GM23338 (cell line): ENCODE measurements around the gene SNURF. TPM values are rescaled to one million over a fixed set of nuclear protein-coding genes. Genes with fewer than 3 reads are reported as not detected.

Experiments
- ATAC-seq: fragments of 200-7000 bp; cut with Tn5 transposase; 3 replicates; pipeline ENCODE4 v1.9.1; 2020
- DNase-seq: peaks from one replicate; pipeline ENCODE4 v3.0.0-alpha.2; 2015; ENCODE audit warnings: low spot score
- H2AFZ ChIP-seq: fragments of 200-600 bp; sonication (generic); 2 replicates; pipeline ENCODE4 v1.8.0; 2016; ENCODE audit warnings: antibody characterized with exemption, mild to moderate bottlenecking, moderate library complexity
- H3F3A ChIP-seq: fragments of 200-600 bp; sonication (generic); replicated peaks from 2 replicates; pipeline ENCODE4 v1.8.0; 2017; ENCODE audit warnings: antibody characterized with exemption, mixed run types, low read depth
- H3K27ac ChIP-seq: fragments of 200-600 bp; sonication (generic); 2 replicates; pipeline ENCODE4 v1.6.1; 2016; ENCODE audit warnings: low read depth
- H3K27me3 ChIP-seq: fragments of 200-600 bp; sonication (generic); 2 replicates; pipeline ENCODE4 v1.8.0; 2016; ENCODE audit warnings: mild to moderate bottlenecking, mixed run types, moderate library complexity; ENCODE audit not compliant: insufficient read depth
- H3K36me3 ChIP-seq: fragments of 200-600 bp; sonication (generic); 2 replicates; pipeline ENCODE4 v1.8.0; 2016; ENCODE audit warnings: mild to moderate bottlenecking; ENCODE audit not compliant: insufficient read depth
- H3K4me1 ChIP-seq: fragments of 200-600 bp; sonication (generic); 2 replicates; pipeline ENCODE4 v1.8.0; 2016; ENCODE audit warnings: mild to moderate bottlenecking, moderate library complexity; ENCODE audit not compliant: insufficient read depth
- H3K4me2 ChIP-seq: fragments of 200-600 bp; sonication (generic); 2 replicates; pipeline ENCODE4 v1.7.1; 2017; ENCODE audit warnings: mixed run types
- H3K4me3 ChIP-seq: fragments of 200-600 bp; sonication (generic); 2 replicates; pipeline ENCODE4 v1.6.1; 2016; ENCODE audit warnings: mixed run types
- H3K79me2 ChIP-seq: fragments of 200-600 bp; sonication (generic); replicated peaks from 2 replicates; pipeline ENCODE4 v1.8.0; 2017; ENCODE audit warnings: mild to moderate bottlenecking; ENCODE audit not compliant: insufficient read depth
- H3K9me2 ChIP-seq: fragments of 200-600 bp; sonication (generic); 2 replicates; pipeline ENCODE4 v1.8.0; 2017; ENCODE audit not compliant: insufficient read depth
- H4K20me1 ChIP-seq: fragments of 200-600 bp; sonication (generic); replicated peaks from 2 replicates; pipeline ENCODE4 v1.8.0; 2017; ENCODE audit warnings: mild to moderate bottlenecking; ENCODE audit not compliant: insufficient read depth
- H3K27ac Mint-ChIP-seq: 2 replicates; pipeline ENCODE4 v1.8.0; 2020; ENCODE audit warnings: inconsistent platforms, mild to moderate bottlenecking, moderate library complexity, mixed read lengths
- H3K27me3 Mint-ChIP-seq: 3 replicates; pipeline ENCODE4 v1.8.0; 2022; ENCODE audit warnings: low read depth, mild to moderate bottlenecking, moderate library complexity, mixed read lengths, inconsistent platforms; ENCODE audit not compliant: insufficient read depth, poor library complexity
- H3K36me3 Mint-ChIP-seq: 3 replicates; pipeline ENCODE4 v1.8.0; 2021; ENCODE audit warnings: low read depth, mild to moderate bottlenecking, inconsistent platforms, moderate library complexity, mixed read lengths
- H3K4me1 Mint-ChIP-seq: 3 replicates; pipeline ENCODE4 v1.8.0; 2020; ENCODE audit warnings: mild to moderate bottlenecking, inconsistent platforms, mixed read lengths
- H3K4me3 Mint-ChIP-seq: 3 replicates; pipeline ENCODE4 v1.8.0; 2021; ENCODE audit warnings: moderate library complexity, mild to moderate bottlenecking, inconsistent platforms, mixed read lengths
- H3K9me3 Mint-ChIP-seq: 3 replicates; pipeline ENCODE4 v1.8.0; 2020; ENCODE audit warnings: moderate library complexity, mild to moderate bottlenecking, inconsistent platforms, mixed read lengths
- CREB1 ChIP-seq: fragments of 250-450 bp; sonication (Bioruptor Pico); IDR thresholded peaks from 2 replicates; pipeline ENCODE4 v1.5.0; 2020; ENCODE audit warnings: low read depth, mild to moderate bottlenecking, moderate library complexity
- CTCF ChIP-seq, 2 experiments: fragments of 200-600 bp in 1 of 2; sonication (generic) in 1 of 2; conservative IDR thresholded peaks; 2 replicates each; pipeline versions ENCODE4 v1.5.1 to v1.6.1; 2016 to 2017; ENCODE audit warnings: antibody characterized with exemption in 2 of 2, low read depth in 2 of 2, mild to moderate bottlenecking in 2 of 2, moderate library complexity in 1 of 2
- JUNB ChIP-seq: IDR thresholded peaks from one replicate; pipeline ENCODE4 v1.6.1; 2016; ENCODE audit warnings: antibody characterized with exemption; ENCODE audit not compliant: unreplicated experiment
- NANOG ChIP-seq: IDR thresholded peaks from 2 replicates; pipeline ENCODE4 v1.6.1; 2016; ENCODE audit warnings: antibody characterized with exemption, borderline replicate concordance
- POLR2AphosphoS5 ChIP-seq: IDR thresholded peaks from 2 replicates; pipeline ENCODE4 v1.6.1; 2016; ENCODE audit warnings: antibody characterized with exemption, low read depth
- REST ChIP-seq: IDR thresholded peaks from one replicate; pipeline ENCODE4 v1.6.1; 2018; ENCODE audit warnings: antibody characterized with exemption; ENCODE audit not compliant: unreplicated experiment
- ZNF331 ChIP-seq: fragments of 250-450 bp; sonication (Bioruptor Pico); IDR thresholded peaks from 2 replicates; pipeline ENCODE4 v1.5.0; 2020; ENCODE audit warnings: low read depth, mild to moderate bottlenecking, moderate library complexity
- polyA plus RNA-seq: library from polyadenylated mRNA; unstranded; fragments of >200 nt; fragmentation: Nextera tagmentation; extraction: Ambion mirVana; gene quantifications from 2 replicates; pipeline ENCODE4 v1.2.1, GENCODE V29; 2016
- total RNA-seq: library from RNA; depleted of rRNA; stranded (reverse); fragments of >200 nt; shearing (Covaris generic); gene quantifications from 2 replicates; pipeline ENCODE4 v1.2.3, GENCODE V29; 2014

SNURF gene
- total and polyA plus RNA-seq, 2 experiments from 2014 or later = 19.1 to 63.6 TPM

- peak; percentile 27 to 40 for TF ChIP-seq CTCF (conservative IDR thresholded peaks at IDR 0.05; ENCODE audit: low read depth in 2 of 2)
- no peak for TF ChIP-seq CREB1 (CRISPR knock-in tag)
- no peak for TF ChIP-seq JUNB
- TF ChIP-seq REST = no peak
- no peak for TF ChIP-seq POLR2AphosphoS5
Observed at GRCh38 chr15:24917431-24917830, 37.4 kb upstream of the SNURF start (continued).

GRCh38 chr15:24919446-24919845 lies 35.3 kb upstream of the SNURF start:
- Histone ChIP-seq H4K20me1 (no peaks in the 10 kb centered on the region), H2AFZ (no peak overlapping the region), H3K9me2 (no peaks in the 10 kb centered on the region), H3F3A (no peaks in the 10 kb centered on the region), H3K79me2 (no peaks in the 10 kb centered on the region), H3K4me3 (peak overlapping the region; percentile 28; the same call in 1 of the 2 replicates), H3K4me1 (peaks cover 17% of the 10 kb centered on the region), H3K4me2 (peak overlapping the region; percentile 58), H3K27me3 (no peaks in the 10 kb centered on the region), H3K36me3 (no peaks in the 10 kb centered on the region), H3K27ac (peak overlapping the region; percentile 62)
- H3K27ac Mint-ChIP-seq = peak overlapping the region; percentile 88
- peaks cover 9% of the 10 kb centered on the region for H3K27me3 Mint-ChIP-seq
- ATAC-seq (peak; percentile 76), DNase-seq (peak; percentile 84)
- H3K4me3 Mint-ChIP-seq = peak overlapping the region; percentile 34; the same call in 2 of the 3 replicates
- peaks cover 44% of the 10 kb centered on the region for H3K9me3 Mint-ChIP-seq
- peaks cover 31% of the 10 kb centered on the region for H3K4me1 Mint-ChIP-seq
- peaks cover 20% of the 10 kb centered on the region; the same call in 2 of the 3 replicates for H3K36me3 Mint-ChIP-seq
- TF ChIP-seq REST = no peak
- no peak for TF ChIP-seq NANOG
- no peak for TF ChIP-seq CTCF (conservative IDR thresholded peaks at IDR 0.05; ENCODE audit: low read depth in 2 of 2)
- no peak for TF ChIP-seq ZNF331 (CRISPR knock-in tag)
